BE2C (cell line): ENCODE data around the gene PLXNC1.

Experiments
- DNase-seq: peaks from one replicate; pipeline ENCODE4 v3.0.0-alpha.2; 2020
- H3K27me3 ChIP-seq: fragments of 250-450 bp; sonication (Bioruptor Pico); 2 replicates; pipeline ENCODE4 v1.5.1; 2020; ENCODE audit warnings: mild to moderate bottlenecking
- H3K36me3 ChIP-seq: fragments of 250-450 bp; sonication (Bioruptor Pico); 2 replicates; pipeline ENCODE4 v1.5.1; 2020; ENCODE audit warnings: mild to moderate bottlenecking
- H3K4me1 ChIP-seq: fragments of 250-450 bp; sonication (Bioruptor Pico); 2 replicates; pipeline ENCODE4 v1.5.1; 2020
- H3K4me3 ChIP-seq: 2 replicates; pipeline ENCODE4 v1.5.1; 2011; ENCODE audit warnings: low read depth, low read length
- H3K9me3 ChIP-seq: fragments of 250-450 bp; sonication (Bioruptor Pico); 2 replicates; pipeline ENCODE4 v1.5.1; 2020
- TF ChIP-seq, protein P1 (sequence below): IDR thresholded peaks from 2 replicates; pipeline ENCODE4 v1.5.1; 2012; ENCODE audit warnings: mild to moderate bottlenecking, low read depth, low read length

PLXNC1 gene

DNA sequence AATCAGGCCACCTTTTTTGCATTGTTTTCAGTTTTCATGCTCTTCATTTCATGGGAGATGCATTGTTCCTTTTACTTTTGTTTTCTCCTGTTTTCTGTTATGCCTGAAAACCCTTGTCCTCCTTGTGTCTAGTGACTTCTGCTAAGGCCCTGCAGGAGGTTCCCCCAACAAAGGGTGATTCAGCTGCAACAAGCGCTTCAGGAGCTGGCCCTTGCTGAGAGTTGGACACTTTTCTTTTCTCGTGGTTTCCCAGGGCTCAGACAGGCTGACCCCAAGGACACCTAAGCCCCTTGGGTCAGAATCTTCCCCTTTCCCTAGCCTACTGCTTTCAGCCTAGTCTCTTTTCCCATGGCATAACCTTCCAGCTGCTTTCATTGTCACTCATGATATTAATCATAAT lies 98.9 kb downstream of the PLXNC1 start:
- Histone ChIP-seq H3K4me3 (no peak overlapping the region), H3K27me3 (no peaks in the 10 kb centered on the region), H3K9me3 (no peaks in the 10 kb centered on the region), H3K4me1 (no peaks in the 10 kb centered on the region), H3K36me3 (no peaks in the 10 kb centered on the region)
- TF ChIP-seq, protein P1, sequence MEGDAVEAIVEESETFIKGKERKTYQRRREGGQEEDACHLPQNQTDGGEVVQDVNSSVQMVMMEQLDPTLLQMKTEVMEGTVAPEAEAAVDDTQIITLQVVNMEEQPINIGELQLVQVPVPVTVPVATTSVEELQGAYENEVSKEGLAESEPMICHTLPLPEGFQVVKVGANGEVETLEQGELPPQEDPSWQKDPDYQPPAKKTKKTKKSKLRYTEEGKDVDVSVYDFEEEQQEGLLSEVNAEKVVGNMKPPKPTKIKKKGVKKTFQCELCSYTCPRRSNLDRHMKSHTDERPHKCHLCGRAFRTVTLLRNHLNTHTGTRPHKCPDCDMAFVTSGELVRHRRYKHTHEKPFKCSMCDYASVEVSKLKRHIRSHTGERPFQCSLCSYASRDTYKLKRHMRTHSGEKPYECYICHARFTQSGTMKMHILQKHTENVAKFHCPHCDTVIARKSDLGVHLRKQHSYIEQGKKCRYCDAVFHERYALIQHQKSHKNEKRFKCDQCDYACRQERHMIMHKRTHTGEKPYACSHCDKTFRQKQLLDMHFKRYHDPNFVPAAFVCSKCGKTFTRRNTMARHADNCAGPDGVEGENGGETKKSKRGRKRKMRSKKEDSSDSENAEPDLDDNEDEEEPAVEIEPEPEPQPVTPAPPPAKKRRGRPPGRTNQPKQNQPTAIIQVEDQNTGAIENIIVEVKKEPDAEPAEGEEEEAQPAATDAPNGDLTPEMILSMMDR = no peak
- no peak for DNase-seq

DNA sequence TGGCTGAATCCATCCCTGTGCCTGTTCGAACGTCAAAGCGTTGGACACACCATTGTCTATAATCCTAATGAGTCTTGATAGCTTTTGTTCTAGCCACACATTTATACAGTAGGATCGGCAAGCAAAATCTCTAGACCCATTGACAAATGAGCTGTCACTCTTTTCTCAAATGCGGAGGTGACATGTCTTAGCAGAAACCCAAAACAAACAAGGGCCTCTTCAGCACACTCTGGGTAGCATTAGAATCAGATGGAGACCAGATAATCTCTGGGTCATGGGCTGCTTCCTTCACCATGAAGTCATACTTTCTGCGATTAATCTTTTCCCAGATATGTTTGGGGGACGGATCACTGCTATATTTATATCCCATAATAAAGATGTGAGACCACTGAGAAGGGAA lies 100.2 kb downstream of the PLXNC1 start:
- Histone ChIP-seq H3K27me3 (no peaks in the 10 kb centered on the region), H3K36me3 (no peaks in the 10 kb centered on the region)

GRCh38 chr12:94250130-94250529 lies 101.8 kb downstream of the PLXNC1 start:
- TF ChIP-seq, protein P1 = no peak
- no peak overlapping the region for H3K4me3 ChIP-seq
- DNase-seq = no peak
- H3K9me3 ChIP-seq = no peaks in the 10 kb centered on the region
- H3K27me3 ChIP-seq = no peaks in the 10 kb centered on the region
- H3K36me3 ChIP-seq = no peaks in the 10 kb centered on the region
- no peaks in the 10 kb centered on the region for H3K4me1 ChIP-seq

More for the DNA sequence above, 100.2 kb downstream of the PLXNC1 start:
- H3K9me3 ChIP-seq = no peaks in the 10 kb centered on the region
- TF ChIP-seq, protein P1 = no peak
- no peak overlapping the region for H3K4me3 ChIP-seq
- no peak for DNase-seq
- no peaks in the 10 kb centered on the region for H3K4me1 ChIP-seq

DNA sequence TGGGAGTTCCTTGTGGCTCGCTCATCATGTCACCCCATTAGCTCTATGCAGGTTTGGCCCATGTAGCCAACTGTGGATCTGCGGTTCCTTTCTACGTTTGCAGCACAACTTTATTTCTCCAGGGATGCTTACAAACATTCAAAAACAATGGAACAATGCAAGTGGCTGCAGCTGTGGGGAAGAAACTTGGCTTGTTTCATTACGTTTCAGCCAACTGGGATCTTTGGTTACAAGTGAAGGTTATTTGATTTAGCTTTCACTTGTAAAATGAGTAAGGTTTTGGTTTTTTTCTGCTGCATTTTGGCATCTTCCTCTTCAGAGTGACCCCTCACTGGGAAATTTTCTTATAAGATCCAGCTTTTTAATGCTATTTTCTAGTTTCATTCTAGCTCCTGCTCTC lies 105.9 kb downstream of the PLXNC1 start:
- Histone ChIP-seq H3K4me3 (no peak overlapping the region), H3K36me3 (no peaks in the 10 kb centered on the region), H3K4me1 (peaks cover 3% of the 10 kb centered on the region; the same call in 1 of the 2 replicates), H3K9me3 (no peaks in the 10 kb centered on the region), H3K27me3 (no peaks in the 10 kb centered on the region)
- TF ChIP-seq, protein P1 = no peak
- no peak for DNase-seq

DNA sequence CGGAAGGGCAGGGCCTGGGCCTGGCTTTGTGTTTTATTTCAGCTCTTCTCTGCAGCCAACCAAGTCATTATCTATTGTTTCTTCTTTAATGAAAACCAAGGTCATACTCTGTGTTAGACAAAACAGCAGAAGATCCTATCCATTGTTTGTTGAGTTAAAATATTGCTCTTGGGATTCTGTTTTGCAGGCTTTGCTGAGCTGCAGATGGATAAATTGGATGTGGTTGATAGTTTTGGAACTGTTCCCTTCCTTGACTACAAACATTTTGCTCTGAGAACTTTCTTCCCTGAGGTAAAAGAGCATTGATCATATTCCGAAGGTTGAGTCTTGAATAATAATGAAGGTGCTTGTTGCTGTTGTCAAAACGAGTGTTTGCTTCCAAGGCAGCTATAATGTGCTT lies 106.6 kb downstream of the PLXNC1 start:
- H3K4me3 ChIP-seq = no peak overlapping the region
- no peak for DNase-seq
- no peaks in the 10 kb centered on the region for H3K9me3 ChIP-seq
- H3K4me1 ChIP-seq = peaks cover 3% of the 10 kb centered on the region; the same call in 1 of the 2 replicates
- no peaks in the 10 kb centered on the region for H3K27me3 ChIP-seq
- no peaks in the 10 kb centered on the region for H3K36me3 ChIP-seq
- TF ChIP-seq, protein P1 = no peak

DNA sequence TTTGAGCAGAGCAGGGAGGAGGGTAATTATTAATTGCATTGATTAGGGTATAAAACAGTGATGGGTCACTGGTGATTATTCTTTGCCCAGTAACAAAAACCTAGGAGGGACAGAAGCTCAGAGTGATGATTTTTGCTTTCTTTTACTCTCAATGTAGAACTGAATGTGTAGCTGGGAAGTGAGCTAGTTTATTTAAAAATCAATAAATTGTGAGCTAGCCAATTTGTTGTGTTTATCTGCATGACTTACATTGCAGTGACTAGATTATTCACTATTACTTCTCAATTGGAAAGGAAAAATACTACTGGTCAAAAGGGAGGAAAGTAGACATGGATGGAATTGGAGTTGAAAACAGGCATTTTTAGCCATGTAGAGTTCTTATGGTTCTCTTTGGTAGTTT lies 107.1 kb downstream of the PLXNC1 start:
- Histone ChIP-seq H3K9me3 (no peaks in the 10 kb centered on the region), H3K27me3 (no peaks in the 10 kb centered on the region), H3K36me3 (no peaks in the 10 kb centered on the region), H3K4me3 (no peak overlapping the region), H3K4me1 (peaks cover 3% of the 10 kb centered on the region; the same call in 1 of the 2 replicates)
- DNase-seq = no peak
- TF ChIP-seq, protein P1 = no peak
